Measurements from ENCODE around the gene FGFR3.
"Not testable (repeated sequence)": the region's sequence is repeated elsewhere in the genome, so short reads cannot be mapped to it uniquely, and the experiment has no call there.

DNA sequence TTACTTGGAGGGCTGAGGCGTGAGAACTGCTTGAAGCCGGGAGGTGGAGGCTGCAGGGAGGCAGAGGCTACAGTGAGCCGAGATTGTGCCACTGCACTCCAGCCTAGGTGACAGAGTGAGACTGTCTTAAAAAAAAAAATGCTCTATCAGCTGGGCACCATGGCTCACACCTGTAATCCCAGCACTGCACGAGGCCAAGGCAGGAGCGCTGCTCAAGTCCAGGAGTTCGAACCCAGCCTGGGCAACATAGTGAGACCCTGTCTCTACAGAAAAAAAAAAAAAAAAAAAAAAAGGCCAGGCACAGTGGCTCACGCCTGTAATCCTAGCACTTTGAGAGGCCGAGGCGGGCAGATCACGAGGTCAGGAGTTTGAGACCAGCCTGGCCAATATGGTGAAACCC lies 51.5 kb downstream of the FGFR3 start:
- TF ChIP-seq CTCF, POLR2A (IDR thresholded peaks at IDR 0.05): not testable (repeated sequence)

All from thyroid gland (tissue), 4 donors.